GM19043 (cell line): ENCODE results near the gene CAMK2B.

Source experiments
- ATAC-seq: cut with Tn5 transposase; IDR thresholded peaks from one replicate; pipeline ENCODE4 v1.9.1; 2021; ENCODE audit warnings: low read depth; ENCODE audit not compliant: unreplicated experiment

The CAMK2B gene

GRCh38 chr7:44310221-44310848 lies 15.1 kb downstream of the CAMK2B start:
- no peak for ATAC-seq

DNA sequence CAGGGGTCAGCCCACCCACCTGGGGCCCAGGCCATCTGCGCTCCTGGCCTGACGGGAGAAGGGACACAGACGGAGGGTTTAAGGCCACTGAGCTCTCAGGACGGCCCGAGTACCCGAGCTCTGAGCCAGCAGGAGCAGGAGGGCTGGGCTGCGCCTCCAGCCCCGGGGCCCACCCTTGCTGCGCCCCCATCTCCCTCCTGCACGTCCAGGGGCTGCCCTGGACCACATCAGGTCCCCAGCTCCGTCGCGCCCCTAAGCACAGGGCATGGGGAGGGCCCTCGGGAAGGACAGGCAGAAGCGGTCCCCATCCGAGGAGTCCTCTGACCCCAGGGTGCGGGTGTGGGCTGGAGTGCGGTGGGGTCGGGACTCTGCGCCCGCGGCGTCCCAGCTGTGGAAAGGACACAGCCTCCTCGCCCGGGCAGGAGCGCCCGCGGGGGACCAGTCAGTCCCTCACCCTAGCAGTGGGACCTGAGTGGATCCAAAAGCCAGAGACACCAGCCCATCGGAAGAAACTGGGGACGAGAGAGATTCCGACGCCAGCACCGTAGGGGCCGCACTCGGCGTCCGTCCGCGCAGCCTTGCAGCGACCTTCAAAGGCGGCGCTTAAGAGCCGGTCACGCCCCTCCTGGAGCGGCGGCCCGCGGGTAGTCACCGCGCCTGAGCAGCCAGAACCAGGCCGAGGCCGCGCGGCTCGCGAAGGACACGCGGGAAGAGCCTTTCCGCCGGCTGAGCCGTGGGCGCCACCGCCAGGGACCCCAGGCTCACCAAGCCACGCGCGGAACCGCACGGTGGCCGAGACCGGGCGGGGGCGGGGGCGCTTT lies 15.9 kb downstream of the CAMK2B start:
- no peak for ATAC-seq

- no peak for ATAC-seq
Measured at GRCh38 chr7:44308596-44309270, 16.7 kb downstream of the CAMK2B start.

- ATAC-seq, result no peak
Measured at GRCh38 chr7:44307905-44308595, 17.3 kb downstream of the CAMK2B start.

DNA sequence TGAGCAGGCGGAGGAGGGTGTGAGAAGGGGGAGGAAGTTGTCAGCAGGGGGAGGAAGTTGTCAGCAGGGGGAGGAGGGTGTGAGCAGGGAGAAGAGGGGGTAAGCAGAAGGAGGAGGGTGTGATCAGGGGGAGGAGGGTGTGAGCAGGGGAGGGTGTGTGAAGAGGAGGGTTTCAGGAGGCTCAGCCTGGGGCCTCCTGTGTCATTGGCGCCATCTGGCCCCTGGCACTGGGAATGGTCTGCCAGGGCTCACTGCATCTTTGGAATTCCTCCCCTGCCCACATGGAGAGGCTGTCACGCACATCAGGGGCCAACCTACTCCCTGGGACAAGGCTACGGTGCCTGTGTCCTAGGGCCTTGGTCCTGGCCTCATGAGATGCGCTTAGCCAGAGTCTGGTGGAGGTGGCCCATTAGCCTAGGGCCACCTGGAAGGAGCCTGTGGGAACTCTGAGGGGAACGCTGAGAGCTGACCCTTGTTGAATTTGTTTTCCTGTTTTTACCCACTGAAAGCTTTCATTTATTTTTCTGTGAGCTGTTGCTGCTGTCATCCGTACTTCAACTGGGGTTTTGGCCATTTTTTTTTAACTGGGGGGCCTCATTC lies 18.0 kb downstream of the CAMK2B start:
- no peak for ATAC-seq

- no peak for ATAC-seq
Measured at GRCh38 chr7:44306606-44307005, 18.8 kb downstream of the CAMK2B start.

GRCh38 chr7:44305564-44306507 lies 19.6 kb downstream of the CAMK2B start:
- ATAC-seq, result no peak

DNA sequence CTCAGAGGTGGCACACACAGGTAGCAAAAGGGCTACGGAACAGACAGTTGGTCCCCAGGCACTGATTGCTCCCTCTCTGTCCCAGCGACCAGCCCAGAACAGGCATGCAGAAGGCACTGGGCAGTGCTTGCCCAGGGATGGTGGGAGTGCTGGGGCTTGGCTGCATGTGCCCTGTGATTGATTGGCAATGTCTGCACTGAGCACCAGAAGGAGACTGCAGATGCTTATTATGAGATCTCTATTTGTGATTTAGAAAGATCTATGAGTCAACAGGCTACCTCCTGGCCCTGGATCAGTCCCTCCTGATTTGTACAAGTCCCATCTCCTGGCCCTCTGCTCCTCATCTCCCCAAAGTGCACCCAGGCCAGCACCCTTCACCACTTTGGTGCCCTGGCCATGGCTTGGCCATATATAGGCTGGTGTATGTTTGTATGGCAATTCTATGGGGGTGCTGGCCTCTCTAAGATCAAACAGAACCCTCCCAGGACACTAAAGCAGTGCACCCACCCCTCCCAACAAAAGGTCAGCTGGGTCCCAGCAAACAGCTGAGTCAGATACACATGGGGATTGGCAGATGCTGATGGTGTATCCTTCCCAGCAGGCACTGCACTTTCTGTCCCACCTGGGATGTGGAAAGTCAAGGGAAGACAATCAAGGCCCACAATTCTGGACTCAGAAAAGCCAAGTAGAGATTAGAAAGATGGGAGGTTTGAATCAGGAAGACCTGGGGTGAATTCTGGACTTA lies 30.9 kb downstream of the CAMK2B start:
- ATAC-seq, result no peak

DNA sequence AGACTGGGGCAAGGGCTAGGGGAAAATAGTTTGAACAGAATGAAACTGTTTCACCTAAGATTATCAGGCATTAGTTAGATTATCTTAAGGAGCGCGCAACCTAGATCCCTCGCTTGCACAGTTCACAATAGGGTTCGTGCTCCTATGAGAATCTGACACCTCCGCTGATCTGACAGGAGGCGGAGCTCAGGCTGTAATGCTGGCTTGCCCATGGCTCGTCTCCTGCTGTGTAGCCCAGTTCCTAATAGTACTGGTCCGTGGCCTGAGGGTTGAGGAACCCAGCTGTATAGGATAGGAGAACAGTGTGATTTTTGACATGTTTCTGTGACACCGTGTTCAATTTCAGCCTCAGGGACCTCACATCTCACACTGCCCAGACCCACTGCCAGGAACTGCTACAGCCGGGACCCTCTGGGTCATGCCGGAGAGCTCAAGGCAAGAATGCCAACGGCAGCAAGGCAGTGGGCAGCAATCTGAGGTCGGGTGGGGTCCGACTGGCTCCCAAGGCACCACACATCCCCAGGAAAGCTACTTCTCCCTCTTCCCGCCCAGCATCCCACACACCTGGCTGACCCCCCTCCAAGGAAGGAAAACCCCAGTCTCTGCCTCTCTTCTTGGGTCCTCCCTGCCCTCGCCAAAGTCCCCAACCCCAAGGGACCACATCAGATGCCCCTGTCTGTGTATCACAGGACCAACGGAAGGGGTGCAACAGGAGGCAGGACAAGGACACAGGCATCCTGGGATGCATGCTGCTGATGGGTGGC lies 31.7 kb downstream of the CAMK2B start:
- ATAC-seq, result no peak

DNA sequence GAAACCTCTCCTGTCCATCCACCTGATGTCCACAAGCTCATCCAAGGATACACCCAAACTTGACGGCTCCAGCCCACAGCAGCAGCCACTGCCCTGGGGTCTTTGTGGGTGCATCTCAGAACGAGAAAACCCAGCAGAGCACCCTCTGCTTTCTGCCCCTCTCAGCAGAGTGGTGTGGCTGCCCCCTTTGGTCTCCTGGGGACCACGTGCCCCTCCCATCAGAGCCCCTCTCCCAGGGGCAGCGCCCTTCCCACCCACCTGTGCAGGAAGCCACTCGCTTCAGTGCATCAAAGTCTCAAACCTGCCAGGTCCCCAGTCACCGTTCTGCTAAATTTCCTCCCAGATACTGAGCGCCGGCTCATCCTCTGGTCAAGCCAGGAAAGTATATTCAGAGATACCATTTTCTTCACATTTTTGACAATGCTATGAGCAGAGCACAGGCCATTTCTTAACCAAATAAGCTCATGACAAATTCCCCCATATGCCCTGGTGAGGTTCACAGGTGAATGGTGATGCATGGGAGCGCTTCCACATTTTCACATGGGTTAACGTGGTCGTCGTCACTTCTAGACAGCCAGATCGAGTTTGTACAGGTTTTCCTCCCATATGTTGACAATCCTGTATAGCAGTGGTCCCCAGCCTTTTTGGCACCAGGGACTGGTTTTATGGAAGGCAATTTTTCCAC lies 32.4 kb downstream of the CAMK2B start:
- no peak for ATAC-seq

DNA sequence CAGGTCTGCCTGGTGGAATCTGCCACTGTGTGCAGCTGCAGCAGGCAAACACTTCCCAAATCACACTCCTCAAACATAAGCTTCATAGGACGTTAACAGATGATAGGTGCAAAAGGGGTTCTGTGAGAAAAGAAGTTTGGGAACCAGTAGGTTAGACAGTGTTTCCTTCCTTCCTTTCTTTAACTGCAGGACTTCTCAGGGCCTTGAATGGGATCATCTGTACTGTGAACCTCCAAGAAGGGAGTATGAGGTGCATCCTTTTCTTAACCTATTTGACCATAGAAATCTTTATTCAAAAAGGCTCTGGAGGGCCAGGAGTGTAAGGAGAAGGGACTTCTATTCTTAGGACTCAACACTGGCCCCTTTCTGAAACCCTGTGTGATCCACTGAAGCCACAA lies 33.0 kb downstream of the CAMK2B start:
- ATAC-seq, result no peak

- ATAC-seq, result no peak
Measured at GRCh38 chr7:44291733-44292419, 33.5 kb downstream of the CAMK2B start.

- ATAC-seq, result no peak
Measured at GRCh38 chr7:44291066-44291732, 34.2 kb downstream of the CAMK2B start.

GRCh38 chr7:44290252-44290620 lies 35.2 kb downstream of the CAMK2B start:
- ATAC-seq, result no peak

DNA sequence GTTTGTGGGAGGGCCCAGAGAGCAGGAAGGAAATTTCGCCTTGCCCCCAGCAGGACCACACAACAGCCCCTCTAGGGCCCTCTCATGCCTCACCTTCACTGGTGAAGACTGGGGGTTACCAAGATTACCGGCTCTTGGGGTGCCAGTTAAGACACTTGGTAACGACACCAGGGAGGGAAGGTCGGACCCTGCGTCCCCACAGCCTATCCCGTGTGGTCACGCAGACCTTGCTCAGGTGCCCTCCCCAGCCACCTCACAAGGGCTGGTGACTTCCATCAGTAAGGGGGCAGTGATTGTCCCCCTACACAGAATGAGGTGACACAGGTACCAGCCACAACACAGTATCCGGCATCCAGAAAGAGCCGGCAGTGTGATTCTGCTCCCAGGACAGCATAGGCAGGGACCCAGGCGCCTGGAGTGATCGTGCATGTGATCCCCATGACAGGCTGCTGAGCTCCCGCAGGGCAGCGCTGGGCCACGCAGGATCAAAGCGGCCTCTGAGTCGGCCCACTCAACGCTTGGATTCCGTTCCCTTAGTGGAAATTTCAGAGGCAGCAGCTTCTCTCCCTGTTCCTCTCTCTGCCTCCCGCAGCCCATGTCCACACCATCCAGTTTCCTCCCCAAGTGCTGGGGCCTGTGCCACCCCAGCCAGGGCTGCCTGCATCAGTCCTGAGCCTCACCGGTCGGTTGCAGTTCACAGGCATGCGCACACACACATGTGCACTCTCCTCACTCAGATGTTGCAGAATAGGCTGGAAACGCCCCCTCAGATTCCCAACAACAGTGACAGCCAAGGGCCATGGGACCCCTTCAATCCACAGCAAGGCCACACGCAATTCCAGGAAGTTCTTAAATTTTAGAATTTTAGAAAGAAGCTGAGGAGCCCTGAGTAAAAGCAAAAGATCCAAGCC lies 35.8 kb downstream of the CAMK2B start:
- no peak for ATAC-seq
